ENCODE measurements around the gene PBRM1. TPM values are rescaled to one million over a fixed set of nuclear protein-coding genes. Genes with fewer than 3 reads are reported as not detected.

PBRM1 gene
- total RNA-seq, 1 donor from 2014 or later, result 116 TPM

DNA sequence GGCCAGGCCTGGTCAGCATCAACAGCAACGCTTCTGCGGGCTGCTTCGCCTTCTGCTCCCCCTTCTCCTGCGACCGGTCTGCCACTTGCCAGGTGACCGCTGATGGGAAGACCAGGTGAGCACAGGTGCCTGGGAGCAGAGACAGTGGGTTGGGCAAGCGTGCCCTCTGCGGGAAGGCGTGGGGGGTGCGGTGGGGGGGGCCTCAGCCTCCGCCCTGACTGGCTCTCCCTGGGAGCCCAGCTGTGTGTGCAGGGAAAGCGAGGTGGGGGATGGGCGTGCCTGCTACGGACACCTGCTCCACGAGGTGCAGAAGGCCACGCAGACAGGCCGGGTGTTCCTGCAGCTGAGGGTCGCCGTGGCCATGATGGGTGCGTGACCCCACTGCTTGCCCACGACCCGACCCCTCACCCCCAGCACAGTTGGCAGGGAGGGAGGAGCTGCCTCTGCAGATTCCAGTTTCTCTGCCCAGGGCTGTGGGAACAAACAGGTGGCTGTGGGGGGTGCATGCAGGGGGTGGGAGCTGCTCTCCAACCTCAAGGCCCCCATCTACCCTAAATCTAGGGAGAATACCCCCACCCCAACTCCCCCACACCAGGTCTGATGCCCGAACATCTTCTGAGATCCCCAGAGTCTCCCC lies 181.8 kb downstream of the PBRM1 start:
- Mint-ChIP-seq H3K27me3 (ENCODE audit: insufficient read depth, low read depth) (peaks cover 2% of the 10 kb centered on the region), H3K36me3 (no peaks in the 10 kb centered on the region), H3K4me3 (no peak overlapping the region), H3K9me3 (no peaks in the 10 kb centered on the region), H3K4me1 (peaks cover 6% of the 10 kb centered on the region), H3K27ac (no peak overlapping the region)
- DNase-seq (ENCODE audit: low spot score), result no peak
- Histone ChIP-seq H3K79me2 (ENCODE audit: low read depth) (no peaks in the 10 kb centered on the region), H2AFZ (replicated peaks) (no peak overlapping the region), H3K27me3 (no peaks in the 10 kb centered on the region), H3K9ac (no peak overlapping the region), H3F3A (ENCODE audit: low read depth) (no peaks in the 10 kb centered on the region), H3K4me2 (no peak overlapping the region), H3K4me1 (peaks cover 19% of the 10 kb centered on the region), H4K20me1 (ENCODE audit: low read depth) (no peaks in the 10 kb centered on the region), H3K36me3 (no peaks in the 10 kb centered on the region), H3K4me3 (no peak overlapping the region), H3K27ac (no peak overlapping the region), H3K9me3 (ENCODE audit: low read depth) (no peaks in the 10 kb centered on the region)
- TF ChIP-seq EZH2phosphoT487 (IDR thresholded peaks at IDR 0.05) (no peak), EZH2 (IDR thresholded peaks at IDR 0.05) (no peak)
- TF ChIP-seq, protein P1, sequence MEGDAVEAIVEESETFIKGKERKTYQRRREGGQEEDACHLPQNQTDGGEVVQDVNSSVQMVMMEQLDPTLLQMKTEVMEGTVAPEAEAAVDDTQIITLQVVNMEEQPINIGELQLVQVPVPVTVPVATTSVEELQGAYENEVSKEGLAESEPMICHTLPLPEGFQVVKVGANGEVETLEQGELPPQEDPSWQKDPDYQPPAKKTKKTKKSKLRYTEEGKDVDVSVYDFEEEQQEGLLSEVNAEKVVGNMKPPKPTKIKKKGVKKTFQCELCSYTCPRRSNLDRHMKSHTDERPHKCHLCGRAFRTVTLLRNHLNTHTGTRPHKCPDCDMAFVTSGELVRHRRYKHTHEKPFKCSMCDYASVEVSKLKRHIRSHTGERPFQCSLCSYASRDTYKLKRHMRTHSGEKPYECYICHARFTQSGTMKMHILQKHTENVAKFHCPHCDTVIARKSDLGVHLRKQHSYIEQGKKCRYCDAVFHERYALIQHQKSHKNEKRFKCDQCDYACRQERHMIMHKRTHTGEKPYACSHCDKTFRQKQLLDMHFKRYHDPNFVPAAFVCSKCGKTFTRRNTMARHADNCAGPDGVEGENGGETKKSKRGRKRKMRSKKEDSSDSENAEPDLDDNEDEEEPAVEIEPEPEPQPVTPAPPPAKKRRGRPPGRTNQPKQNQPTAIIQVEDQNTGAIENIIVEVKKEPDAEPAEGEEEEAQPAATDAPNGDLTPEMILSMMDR (IDR thresholded peaks at IDR 0.05), result no peak

DNA sequence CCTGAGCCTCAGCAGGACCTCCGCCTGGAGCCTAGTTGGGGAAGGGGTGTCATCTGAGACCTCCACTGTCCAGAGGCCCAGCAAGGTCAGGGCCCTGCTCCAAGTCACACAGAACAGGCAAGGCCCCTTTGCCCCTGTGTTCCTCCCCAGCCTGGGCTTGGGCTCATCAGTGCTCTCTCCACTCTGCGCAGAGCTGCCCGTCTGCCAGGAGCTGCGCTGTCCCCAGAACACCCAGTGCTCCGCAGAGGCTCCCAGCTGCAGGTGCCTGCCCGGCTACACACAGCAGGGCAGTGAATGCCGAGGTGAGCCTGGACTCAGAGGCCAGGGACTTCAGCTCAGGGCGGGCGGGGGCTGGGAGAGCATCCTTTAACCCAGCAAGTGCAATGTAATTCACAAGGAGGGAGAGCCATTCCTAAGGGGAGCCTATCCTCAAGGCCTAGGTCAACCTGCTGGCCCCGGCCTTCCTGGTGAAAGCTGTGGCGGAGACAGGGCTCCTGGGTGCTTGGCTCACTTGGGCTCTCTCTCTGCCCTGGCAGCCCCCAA lies 182.8 kb downstream of the PBRM1 start:
- Mint-ChIP-seq H3K27me3 (ENCODE audit: insufficient read depth, low read depth) (peaks cover 2% of the 10 kb centered on the region), H3K27ac (no peak overlapping the region), H3K4me1 (peaks cover 4% of the 10 kb centered on the region), H3K9me3 (no peaks in the 10 kb centered on the region), H3K4me3 (no peak overlapping the region), H3K36me3 (no peaks in the 10 kb centered on the region)
- no peak for TF ChIP-seq EZH2 (IDR thresholded peaks at IDR 0.05)
- TF ChIP-seq, protein P1 (IDR thresholded peaks at IDR 0.05), result no peak
- TF ChIP-seq EZH2phosphoT487 (IDR thresholded peaks at IDR 0.05), result no peak
- Histone ChIP-seq H3K4me2 (no peak overlapping the region), H3K4me1 (peaks cover 19% of the 10 kb centered on the region), H4K20me1 (ENCODE audit: low read depth) (no peaks in the 10 kb centered on the region), H3K4me3 (no peak overlapping the region), H2AFZ (replicated peaks) (no peak overlapping the region), H3K9me3 (ENCODE audit: low read depth) (no peaks in the 10 kb centered on the region), H3K36me3 (no peaks in the 10 kb centered on the region), H3K27ac (no peak overlapping the region), H3K9ac (no peak overlapping the region), H3K79me2 (ENCODE audit: low read depth) (no peaks in the 10 kb centered on the region), H3K27me3 (no peaks in the 10 kb centered on the region), H3F3A (ENCODE audit: low read depth) (no peaks in the 10 kb centered on the region)
- DNase-seq (ENCODE audit: low spot score), result no peak

DNA sequence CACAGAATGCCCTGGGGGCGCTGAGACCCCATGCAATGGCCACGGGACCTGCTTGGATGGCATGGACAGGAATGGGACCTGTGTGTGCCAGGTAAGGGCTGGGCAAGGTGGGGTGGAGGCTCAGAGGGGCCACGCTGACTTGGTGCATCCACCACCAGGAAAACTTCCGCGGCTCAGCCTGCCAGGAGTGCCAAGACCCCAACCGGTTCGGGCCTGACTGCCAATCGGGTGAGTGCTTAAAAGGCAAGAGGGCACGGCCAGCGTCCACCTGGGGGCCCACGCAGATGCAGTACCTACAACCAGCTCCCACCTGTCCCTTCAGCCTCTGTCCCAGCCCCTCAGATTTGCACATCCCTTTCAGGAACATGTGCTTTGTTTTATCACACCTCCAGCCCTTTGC lies 183.7 kb downstream of the PBRM1 start:
- H3K9ac ChIP-seq, result no peak overlapping the region
- H3F3A ChIP-seq (ENCODE audit: low read depth), result no peaks in the 10 kb centered on the region
- no peaks in the 10 kb centered on the region for H4K20me1 ChIP-seq (ENCODE audit: low read depth)
- no peaks in the 10 kb centered on the region for H3K36me3 ChIP-seq
- Mint-ChIP-seq H3K27me3 (ENCODE audit: insufficient read depth, low read depth) (peaks cover 2% of the 10 kb centered on the region), H3K36me3 (no peaks in the 10 kb centered on the region), H3K9me3 (no peaks in the 10 kb centered on the region), H3K4me1 (no peaks in the 10 kb centered on the region), H3K4me3 (no peak overlapping the region), H3K27ac (no peak overlapping the region)
- no peak overlapping the region for H2AFZ ChIP-seq (replicated peaks)
- DNase-seq (ENCODE audit: low spot score), result no peak
- H3K4me2 ChIP-seq, result no peak overlapping the region
- no peak overlapping the region for H3K4me3 ChIP-seq
- no peaks in the 10 kb centered on the region for H3K79me2 ChIP-seq (ENCODE audit: low read depth)
- H3K27me3 ChIP-seq, result no peaks in the 10 kb centered on the region
- no peaks in the 10 kb centered on the region for H3K9me3 ChIP-seq (ENCODE audit: low read depth)
- peaks cover 10% of the 10 kb centered on the region for H3K4me1 ChIP-seq
- no peak overlapping the region for H3K27ac ChIP-seq
- TF ChIP-seq EZH2phosphoT487 (IDR thresholded peaks at IDR 0.05) (no peak), EZH2 (IDR thresholded peaks at IDR 0.05) (no peak)
- TF ChIP-seq, protein P1 (IDR thresholded peaks at IDR 0.05), result no peak

Data from neural progenitor cell (in vitro differentiated cells).